ENCODE results near the gene LNX1. TPM values are rescaled to one million over a fixed set of nuclear protein-coding genes. Genes with fewer than 3 reads are reported as not detected.
A peak's percentile ranks its signal among the peaks of the same experiment; 100 is the strongest.

LNX1 gene
- total and polyA plus RNA-seq, 10 of the 15 experiments (the other 5 are each of a cell fraction or from before 2014, with no cell fraction given), result 0.72 to 1.4 (median 1.0) TPM

GRCh38 chr4:53587135-53587534, 4.2 kb downstream of the LNX1 start:
- no peak overlapping the region for H2AFZ ChIP-seq (ENCODE audit: control insufficient read depth, low read depth, low read length)
- H4K20me1 ChIP-seq (ENCODE audit: control insufficient read depth, insufficient read depth), result no peaks in the 10 kb centered on the region
- POLR2A ChIA-PET, result no interaction called here
- no peaks in the 10 kb centered on the region for H3K9me3 ChIP-seq (replicated peaks; ENCODE audit: control insufficient read depth, insufficient read depth, low read length)
- no peaks in the 10 kb centered on the region for H3K36me3 ChIP-seq (ENCODE audit: control insufficient read depth in 2 of 2, insufficient read depth in 2 of 2, low read length in 1 of 2)
- SMC1A ChIA-PET (ENCODE audit: uncharacterized antibody, unreplicated experiment), result no interaction called here
- CTCF ChIA-PET, result no interaction called here
- H3K4me2 ChIP-seq (ENCODE audit: control insufficient read depth, insufficient read depth), result no peak overlapping the region
- no peaks in the 10 kb centered on the region for H3K79me2 ChIP-seq (ENCODE audit: control insufficient read depth, insufficient read depth, low read length)
- RAD21 ChIA-PET (ENCODE audit: unreplicated experiment), result no interaction called here
- 57% methylated on average over 2 of the region's 2 CpGs for WGBS (ENCODE audit: insufficient coverage, insufficient replicate concordance, low lambda C conversion rate, missing lambda C conversion rate)
- no peaks in the 10 kb centered on the region for H3K27me3 ChIP-seq (replicated peaks in 1 of 2; ENCODE audit: control insufficient read depth in 2 of 2, insufficient read depth in 2 of 2, low read length in 1 of 2)
- H3K4me1 ChIP-seq (ENCODE audit: control insufficient read depth, insufficient read depth, low read length), result no peaks in the 10 kb centered on the region
- peak; percentile 41; the same call in 1 of the 3 replicates for ATAC-seq
- FAIRE-seq, result no peak
- no peak for DNase-seq (ENCODE audit: low read depth, low spot score)
- in situ Hi-C loops (cut with MboI), result no loop called here
- intact Hi-C loops (cut with micrococcal nuclease; ENCODE audit: unreplicated experiment), result no loop called here
- TF ChIP-seq ESRRA (IDR thresholded peaks at IDR 0.05; ENCODE audit: low read length), result no peak
- TF ChIP-seq NR2C2 (IDR thresholded peaks at IDR 0.05; ENCODE audit: borderline replicate concordance, control insufficient read depth, insufficient read length, low read depth), result no peak
- no peak for TF ChIP-seq BMI1 (IDR thresholded peaks at IDR 0.05; ENCODE audit: borderline replicate concordance)
- no peak for TF ChIP-seq DPF2 (IDR thresholded peaks at IDR 0.05)
- TF ChIP-seq ZNF384 (IDR thresholded peaks at IDR 0.05; ENCODE audit: borderline replicate concordance, low read depth, low read length), result no peak
- no peak for TF ChIP-seq ZNF217 (IDR thresholded peaks at IDR 0.05)
- no peak for TF ChIP-seq IRF4 (IDR thresholded peaks at IDR 0.05; ENCODE audit: low read depth, low read length)
- TF ChIP-seq NFXL1 (IDR thresholded peaks at IDR 0.05; ENCODE audit: borderline replicate concordance), result no peak
- no peak for TF ChIP-seq WRNIP1 (IDR thresholded peaks at IDR 0.05; ENCODE audit: borderline replicate concordance, low read depth, low read length)
- TF ChIP-seq YBX1 (IDR thresholded peaks at IDR 0.05), result no peak
- no peak overlapping the region for H3K27ac ChIP-seq (ENCODE audit: control insufficient read depth, insufficient read depth)
- no peak overlapping the region for H3K9ac ChIP-seq (ENCODE audit: control insufficient read depth, insufficient read depth, low read length)
- H3K4me3 ChIP-seq, result no peak overlapping the region
- no TSS peak for BruUV-seq (replicated peaks)

Data from GM12878 (cell line).